ENCODE data around the gene N4BP2L1.

The N4BP2L1 gene

DNA sequence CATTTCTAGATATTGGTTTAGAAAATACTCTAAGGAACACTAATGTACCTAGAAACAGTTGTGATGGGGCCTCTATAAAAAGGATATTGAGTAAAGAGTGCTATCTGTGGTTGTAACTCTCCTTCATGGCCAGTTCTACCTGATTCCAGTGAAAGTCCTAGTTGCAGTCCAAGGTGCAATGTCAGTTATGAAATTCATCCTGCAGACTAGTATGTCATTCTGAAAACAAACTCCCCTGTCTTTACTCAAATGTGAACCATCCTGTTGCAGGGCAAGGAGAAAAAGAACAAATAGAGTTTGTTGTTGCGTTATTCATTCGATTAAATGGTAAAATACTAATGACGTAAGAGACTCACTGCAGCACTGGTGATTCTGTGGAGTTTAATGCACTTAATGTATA is 18.3 kb upstream of the N4BP2L1 start:
- Histone ChIP-seq H4K8ac (ENCODE audit: low read depth, low read length) (no peak overlapping the region), H3K36me3 (ENCODE audit: control insufficient read depth, insufficient read depth, low read length) (no peaks in the 10 kb centered on the region), H3K9ac (ENCODE audit: low read length) (no peak overlapping the region), H2BK120ac (ENCODE audit: low read depth, low read length) (no peak overlapping the region), H2BK15ac (replicated peaks; ENCODE audit: low read depth) (no peak overlapping the region), H3K56ac (ENCODE audit: low read length) (no peak overlapping the region), H3K4ac (ENCODE audit: low read depth, low read length) (no peak overlapping the region), H2AK5ac (ENCODE audit: low read length) (no peak overlapping the region), H3K4me3 (ENCODE audit: low read length) (no peak overlapping the region), H3K4me2 (ENCODE audit: low read length) (no peak overlapping the region), H3K18ac (ENCODE audit: low read length) (no peak overlapping the region), H2BK5ac (ENCODE audit: low read length) (no peak overlapping the region), H3K4me1 (ENCODE audit: control insufficient read depth, low read depth, low read length) (no peaks in the 10 kb centered on the region), H3K79me1 (ENCODE audit: low read length) (no peaks in the 10 kb centered on the region), H3K79me2 (ENCODE audit: control insufficient read depth, insufficient read depth, low read length) (no peaks in the 10 kb centered on the region), H3K27me3 (ENCODE audit: insufficient read depth, low read length, poor library complexity) (no peaks in the 10 kb centered on the region), H3K27ac (ENCODE audit: low read depth, low read length) (no peak overlapping the region), H3K23ac (ENCODE audit: low read length) (no peak overlapping the region), H4K5ac (ENCODE audit: low read length) (no peak overlapping the region)
- DNase-seq, result no peak
- no CpG with 5 or more reads among the region's 3 CpGs for WGBS (ENCODE audit: extremely low coverage, insufficient coverage, low lambda C conversion rate)

GRCh38 chr13:32445461-32445860 is 17.5 kb upstream of the N4BP2L1 start:
- H3K36me3 ChIP-seq (ENCODE audit: control insufficient read depth, insufficient read depth, low read length), result no peaks in the 10 kb centered on the region
- H3K56ac ChIP-seq (ENCODE audit: low read length), result no peak overlapping the region
- H2BK5ac ChIP-seq (ENCODE audit: low read length), result no peak overlapping the region
- H4K5ac ChIP-seq (ENCODE audit: low read length), result no peak overlapping the region
- H2BK120ac ChIP-seq (ENCODE audit: low read depth, low read length), result no peak overlapping the region
- H3K79me2 ChIP-seq (ENCODE audit: control insufficient read depth, insufficient read depth, low read length), result no peaks in the 10 kb centered on the region
- H3K4ac ChIP-seq (ENCODE audit: low read depth, low read length), result no peak overlapping the region
- H3K9ac ChIP-seq (ENCODE audit: low read length), result no peak overlapping the region
- no CpG with 5 or more reads among the region's 2 CpGs for WGBS (ENCODE audit: extremely low coverage, insufficient coverage, low lambda C conversion rate)
- H3K27me3 ChIP-seq (ENCODE audit: insufficient read depth, low read length, poor library complexity), result no peaks in the 10 kb centered on the region
- no peak overlapping the region for H2AK5ac ChIP-seq (ENCODE audit: low read length)
- no peak overlapping the region for H4K8ac ChIP-seq (ENCODE audit: low read depth, low read length)
- no peaks in the 10 kb centered on the region for H3K4me1 ChIP-seq (ENCODE audit: control insufficient read depth, low read depth, low read length)
- no peak for DNase-seq
- no peak overlapping the region for H3K4me3 ChIP-seq (ENCODE audit: low read length)
- H2BK15ac ChIP-seq (replicated peaks; ENCODE audit: low read depth), result no peak overlapping the region
- no peak overlapping the region for H3K4me2 ChIP-seq (ENCODE audit: low read length)
- H3K23ac ChIP-seq (ENCODE audit: low read length), result no peak overlapping the region
- no peak overlapping the region for H3K27ac ChIP-seq (ENCODE audit: low read depth, low read length)
- H3K18ac ChIP-seq (ENCODE audit: low read length), result no peak overlapping the region
- no peaks in the 10 kb centered on the region for H3K79me1 ChIP-seq (ENCODE audit: low read length)

DNA sequence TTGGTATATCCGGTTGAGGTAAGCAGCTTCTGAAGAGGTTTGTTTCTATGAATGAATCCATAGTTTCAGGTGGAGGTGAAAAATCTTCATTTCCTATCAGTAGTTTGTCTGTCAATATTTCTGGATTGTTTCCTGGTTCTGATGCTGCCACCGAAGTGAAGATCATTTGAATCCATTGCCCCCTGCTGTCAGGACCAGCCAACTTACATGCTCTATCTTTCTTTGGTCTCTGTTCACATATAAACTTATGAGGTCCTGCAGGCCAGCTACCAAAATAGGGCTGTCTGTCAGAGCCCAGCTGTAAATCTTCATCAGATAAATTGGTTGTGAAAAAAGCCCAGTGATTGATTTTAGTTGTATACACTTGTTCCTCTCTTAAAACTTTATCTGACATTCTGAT is 15.2 kb upstream of the N4BP2L1 start:
- no peak overlapping the region for H3K4ac ChIP-seq (ENCODE audit: low read depth, low read length)
- H4K8ac ChIP-seq (ENCODE audit: low read depth, low read length), result no peak overlapping the region

DNA sequence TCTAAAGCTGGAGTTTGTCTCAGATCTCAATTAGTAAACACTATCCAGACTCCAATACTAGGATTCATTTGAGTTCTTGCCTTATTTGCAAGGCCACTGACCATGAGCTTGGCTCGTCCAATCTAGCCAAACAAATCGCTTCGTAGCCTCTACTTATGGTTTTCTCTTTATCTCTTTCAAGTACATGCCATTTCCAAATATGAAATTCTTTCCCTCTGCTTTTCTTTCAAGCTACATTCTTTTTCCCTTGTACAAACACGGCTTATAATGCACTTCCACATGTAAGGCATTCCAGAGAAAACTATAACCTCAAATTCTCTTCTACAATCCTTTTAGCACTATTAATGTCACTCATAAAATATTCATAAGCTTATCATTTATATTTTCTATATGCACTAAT is 10.9 kb upstream of the N4BP2L1 start:
- Histone ChIP-seq H2BK15ac (replicated peaks; ENCODE audit: low read depth) (no peak overlapping the region), H3K36me3 (ENCODE audit: control insufficient read depth, insufficient read depth, low read length) (no peaks in the 10 kb centered on the region), H3K4me1 (ENCODE audit: control insufficient read depth, low read depth, low read length) (no peaks in the 10 kb centered on the region), H3K4me3 (ENCODE audit: low read length) (no peak overlapping the region), H3K56ac (ENCODE audit: low read length) (no peak overlapping the region), H3K27me3 (ENCODE audit: insufficient read depth, low read length, poor library complexity) (no peaks in the 10 kb centered on the region), H3K4me2 (ENCODE audit: low read length) (no peak overlapping the region), H3K27ac (ENCODE audit: low read depth, low read length) (no peak overlapping the region), H2BK120ac (ENCODE audit: low read depth, low read length) (no peak overlapping the region), H3K23ac (ENCODE audit: low read length) (no peak overlapping the region), H3K79me1 (ENCODE audit: low read length) (no peaks in the 10 kb centered on the region), H2AK5ac (ENCODE audit: low read length) (no peak overlapping the region), H3K9ac (ENCODE audit: low read length) (no peak overlapping the region), H3K4ac (ENCODE audit: low read depth, low read length) (no peak overlapping the region), H4K5ac (ENCODE audit: low read length) (no peak overlapping the region), H4K8ac (ENCODE audit: low read depth, low read length) (no peak overlapping the region), H3K79me2 (ENCODE audit: control insufficient read depth, insufficient read depth, low read length) (no peaks in the 10 kb centered on the region), H3K18ac (ENCODE audit: low read length) (no peak overlapping the region), H2BK5ac (ENCODE audit: low read length) (no peak overlapping the region)
- no CpG with 5 or more reads among the region's 4 CpGs for WGBS (ENCODE audit: extremely low coverage, insufficient coverage, low lambda C conversion rate)
- no peak for DNase-seq

More for the DNA sequence above, 15.2 kb upstream of the N4BP2L1 start:
- Histone ChIP-seq H3K27ac (ENCODE audit: low read depth, low read length) (no peak overlapping the region), H3K27me3 (ENCODE audit: insufficient read depth, low read length, poor library complexity) (no peaks in the 10 kb centered on the region), H3K79me1 (ENCODE audit: low read length) (no peaks in the 10 kb centered on the region), H2BK120ac (ENCODE audit: low read depth, low read length) (no peak overlapping the region), H2BK5ac (ENCODE audit: low read length) (no peak overlapping the region), H3K79me2 (ENCODE audit: control insufficient read depth, insufficient read depth, low read length) (no peaks in the 10 kb centered on the region), H3K23ac (ENCODE audit: low read length) (no peak overlapping the region), H4K5ac (ENCODE audit: low read length) (no peak overlapping the region), H3K9ac (ENCODE audit: low read length) (no peak overlapping the region), H2AK5ac (ENCODE audit: low read length) (no peak overlapping the region), H3K4me3 (ENCODE audit: low read length) (no peak overlapping the region), H3K36me3 (ENCODE audit: control insufficient read depth, insufficient read depth, low read length) (no peaks in the 10 kb centered on the region), H3K56ac (ENCODE audit: low read length) (no peak overlapping the region), H3K4me1 (ENCODE audit: control insufficient read depth, low read depth, low read length) (no peaks in the 10 kb centered on the region), H2BK15ac (replicated peaks; ENCODE audit: low read depth) (no peak overlapping the region), H3K18ac (ENCODE audit: low read length) (no peak overlapping the region), H3K4me2 (ENCODE audit: low read length) (no peak overlapping the region)
- WGBS (ENCODE audit: extremely low coverage, insufficient coverage, low lambda C conversion rate), result no CpG with 5 or more reads among the region's 2 CpGs
- DNase-seq, result peak; percentile 18

- no peaks in the 10 kb centered on the region for H3K36me3 ChIP-seq (ENCODE audit: control insufficient read depth, insufficient read depth, low read length)
- no peak overlapping the region for H3K56ac ChIP-seq (ENCODE audit: low read length)
- no peak overlapping the region for H3K18ac ChIP-seq (ENCODE audit: low read length)
- H4K5ac ChIP-seq (ENCODE audit: low read length), result no peak overlapping the region
- no peaks in the 10 kb centered on the region for H3K27me3 ChIP-seq (ENCODE audit: insufficient read depth, low read length, poor library complexity)
- H2BK120ac ChIP-seq (ENCODE audit: low read depth, low read length), result no peak overlapping the region
- no peak overlapping the region for H4K8ac ChIP-seq (ENCODE audit: low read depth, low read length)
- no peak overlapping the region for H3K23ac ChIP-seq (ENCODE audit: low read length)
- no peak overlapping the region for H2BK15ac ChIP-seq (replicated peaks; ENCODE audit: low read depth)
- no peaks in the 10 kb centered on the region for H3K79me1 ChIP-seq (ENCODE audit: low read length)
- H3K27ac ChIP-seq (ENCODE audit: low read depth, low read length), result no peak overlapping the region
- no peaks in the 10 kb centered on the region for H3K4me1 ChIP-seq (ENCODE audit: control insufficient read depth, low read depth, low read length)
- no peak overlapping the region for H3K4ac ChIP-seq (ENCODE audit: low read depth, low read length)
- no CpG with 5 or more reads among the region's 3 CpGs for WGBS (ENCODE audit: extremely low coverage, insufficient coverage, low lambda C conversion rate)
- DNase-seq, result no peak
- no peak overlapping the region for H3K9ac ChIP-seq (ENCODE audit: low read length)
- H2AK5ac ChIP-seq (ENCODE audit: low read length), result no peak overlapping the region
- H3K79me2 ChIP-seq (ENCODE audit: control insufficient read depth, insufficient read depth, low read length), result no peaks in the 10 kb centered on the region
- H2BK5ac ChIP-seq (ENCODE audit: low read length), result no peak overlapping the region
- no peak overlapping the region for H3K4me2 ChIP-seq (ENCODE audit: low read length)
- no peak overlapping the region for H3K4me3 ChIP-seq (ENCODE audit: low read length)
Measured at GRCh38 chr13:32432856-32433255, 4.9 kb upstream of the N4BP2L1 start.

GRCh38 chr13:32431361-32431760 is 3.4 kb upstream of the N4BP2L1 start:
- H4K8ac ChIP-seq (ENCODE audit: low read depth, low read length), result no peak overlapping the region
- no peak overlapping the region for H4K5ac ChIP-seq (ENCODE audit: low read length)
- no peak overlapping the region for H3K56ac ChIP-seq (ENCODE audit: low read length)
- H3K27ac ChIP-seq (ENCODE audit: low read depth, low read length), result no peak overlapping the region
- no peaks in the 10 kb centered on the region for H3K4me1 ChIP-seq (ENCODE audit: control insufficient read depth, low read depth, low read length)
- no peak overlapping the region for H2BK5ac ChIP-seq (ENCODE audit: low read length)
- DNase-seq, result no peak
- H2AK5ac ChIP-seq (ENCODE audit: low read length), result no peak overlapping the region
- no peak overlapping the region for H2BK15ac ChIP-seq (replicated peaks; ENCODE audit: low read depth)
- no peaks in the 10 kb centered on the region for H3K36me3 ChIP-seq (ENCODE audit: control insufficient read depth, insufficient read depth, low read length)
- no peaks in the 10 kb centered on the region for H3K79me2 ChIP-seq (ENCODE audit: control insufficient read depth, insufficient read depth, low read length)
- no peak overlapping the region for H3K4ac ChIP-seq (ENCODE audit: low read depth, low read length)
- no peak overlapping the region for H3K23ac ChIP-seq (ENCODE audit: low read length)
- H3K9ac ChIP-seq (ENCODE audit: low read length), result no peak overlapping the region
- H3K79me1 ChIP-seq (ENCODE audit: low read length), result no peaks in the 10 kb centered on the region
- no peaks in the 10 kb centered on the region for H3K27me3 ChIP-seq (ENCODE audit: insufficient read depth, low read length, poor library complexity)
- H2BK120ac ChIP-seq (ENCODE audit: low read depth, low read length), result no peak overlapping the region
- H3K4me2 ChIP-seq (ENCODE audit: low read length), result no peak overlapping the region
- no peak overlapping the region for H3K18ac ChIP-seq (ENCODE audit: low read length)
- WGBS (ENCODE audit: extremely low coverage, insufficient coverage, low lambda C conversion rate), result no CpG with 5 or more reads among the region's 5 CpGs
- H3K4me3 ChIP-seq (ENCODE audit: low read length), result no peak overlapping the region

Measured in mesendoderm (in vitro differentiated cells).